ENCODE measurements around the gene NAPSA. TPM values are rescaled to one million over a fixed set of nuclear protein-coding genes. Genes with fewer than 3 reads are reported as not detected.

The NAPSA gene
- total and polyA plus RNA-seq, 2 of the 8 experiments (the other 6 are each of a cell fraction or from before 2014, with no cell fraction given): 0.71 to 0.73 TPM

GRCh38 chr19:50308991-50309390 lies 56.4 kb downstream of the NAPSA start (continued):
- TF ChIP-seq, protein P1, sequence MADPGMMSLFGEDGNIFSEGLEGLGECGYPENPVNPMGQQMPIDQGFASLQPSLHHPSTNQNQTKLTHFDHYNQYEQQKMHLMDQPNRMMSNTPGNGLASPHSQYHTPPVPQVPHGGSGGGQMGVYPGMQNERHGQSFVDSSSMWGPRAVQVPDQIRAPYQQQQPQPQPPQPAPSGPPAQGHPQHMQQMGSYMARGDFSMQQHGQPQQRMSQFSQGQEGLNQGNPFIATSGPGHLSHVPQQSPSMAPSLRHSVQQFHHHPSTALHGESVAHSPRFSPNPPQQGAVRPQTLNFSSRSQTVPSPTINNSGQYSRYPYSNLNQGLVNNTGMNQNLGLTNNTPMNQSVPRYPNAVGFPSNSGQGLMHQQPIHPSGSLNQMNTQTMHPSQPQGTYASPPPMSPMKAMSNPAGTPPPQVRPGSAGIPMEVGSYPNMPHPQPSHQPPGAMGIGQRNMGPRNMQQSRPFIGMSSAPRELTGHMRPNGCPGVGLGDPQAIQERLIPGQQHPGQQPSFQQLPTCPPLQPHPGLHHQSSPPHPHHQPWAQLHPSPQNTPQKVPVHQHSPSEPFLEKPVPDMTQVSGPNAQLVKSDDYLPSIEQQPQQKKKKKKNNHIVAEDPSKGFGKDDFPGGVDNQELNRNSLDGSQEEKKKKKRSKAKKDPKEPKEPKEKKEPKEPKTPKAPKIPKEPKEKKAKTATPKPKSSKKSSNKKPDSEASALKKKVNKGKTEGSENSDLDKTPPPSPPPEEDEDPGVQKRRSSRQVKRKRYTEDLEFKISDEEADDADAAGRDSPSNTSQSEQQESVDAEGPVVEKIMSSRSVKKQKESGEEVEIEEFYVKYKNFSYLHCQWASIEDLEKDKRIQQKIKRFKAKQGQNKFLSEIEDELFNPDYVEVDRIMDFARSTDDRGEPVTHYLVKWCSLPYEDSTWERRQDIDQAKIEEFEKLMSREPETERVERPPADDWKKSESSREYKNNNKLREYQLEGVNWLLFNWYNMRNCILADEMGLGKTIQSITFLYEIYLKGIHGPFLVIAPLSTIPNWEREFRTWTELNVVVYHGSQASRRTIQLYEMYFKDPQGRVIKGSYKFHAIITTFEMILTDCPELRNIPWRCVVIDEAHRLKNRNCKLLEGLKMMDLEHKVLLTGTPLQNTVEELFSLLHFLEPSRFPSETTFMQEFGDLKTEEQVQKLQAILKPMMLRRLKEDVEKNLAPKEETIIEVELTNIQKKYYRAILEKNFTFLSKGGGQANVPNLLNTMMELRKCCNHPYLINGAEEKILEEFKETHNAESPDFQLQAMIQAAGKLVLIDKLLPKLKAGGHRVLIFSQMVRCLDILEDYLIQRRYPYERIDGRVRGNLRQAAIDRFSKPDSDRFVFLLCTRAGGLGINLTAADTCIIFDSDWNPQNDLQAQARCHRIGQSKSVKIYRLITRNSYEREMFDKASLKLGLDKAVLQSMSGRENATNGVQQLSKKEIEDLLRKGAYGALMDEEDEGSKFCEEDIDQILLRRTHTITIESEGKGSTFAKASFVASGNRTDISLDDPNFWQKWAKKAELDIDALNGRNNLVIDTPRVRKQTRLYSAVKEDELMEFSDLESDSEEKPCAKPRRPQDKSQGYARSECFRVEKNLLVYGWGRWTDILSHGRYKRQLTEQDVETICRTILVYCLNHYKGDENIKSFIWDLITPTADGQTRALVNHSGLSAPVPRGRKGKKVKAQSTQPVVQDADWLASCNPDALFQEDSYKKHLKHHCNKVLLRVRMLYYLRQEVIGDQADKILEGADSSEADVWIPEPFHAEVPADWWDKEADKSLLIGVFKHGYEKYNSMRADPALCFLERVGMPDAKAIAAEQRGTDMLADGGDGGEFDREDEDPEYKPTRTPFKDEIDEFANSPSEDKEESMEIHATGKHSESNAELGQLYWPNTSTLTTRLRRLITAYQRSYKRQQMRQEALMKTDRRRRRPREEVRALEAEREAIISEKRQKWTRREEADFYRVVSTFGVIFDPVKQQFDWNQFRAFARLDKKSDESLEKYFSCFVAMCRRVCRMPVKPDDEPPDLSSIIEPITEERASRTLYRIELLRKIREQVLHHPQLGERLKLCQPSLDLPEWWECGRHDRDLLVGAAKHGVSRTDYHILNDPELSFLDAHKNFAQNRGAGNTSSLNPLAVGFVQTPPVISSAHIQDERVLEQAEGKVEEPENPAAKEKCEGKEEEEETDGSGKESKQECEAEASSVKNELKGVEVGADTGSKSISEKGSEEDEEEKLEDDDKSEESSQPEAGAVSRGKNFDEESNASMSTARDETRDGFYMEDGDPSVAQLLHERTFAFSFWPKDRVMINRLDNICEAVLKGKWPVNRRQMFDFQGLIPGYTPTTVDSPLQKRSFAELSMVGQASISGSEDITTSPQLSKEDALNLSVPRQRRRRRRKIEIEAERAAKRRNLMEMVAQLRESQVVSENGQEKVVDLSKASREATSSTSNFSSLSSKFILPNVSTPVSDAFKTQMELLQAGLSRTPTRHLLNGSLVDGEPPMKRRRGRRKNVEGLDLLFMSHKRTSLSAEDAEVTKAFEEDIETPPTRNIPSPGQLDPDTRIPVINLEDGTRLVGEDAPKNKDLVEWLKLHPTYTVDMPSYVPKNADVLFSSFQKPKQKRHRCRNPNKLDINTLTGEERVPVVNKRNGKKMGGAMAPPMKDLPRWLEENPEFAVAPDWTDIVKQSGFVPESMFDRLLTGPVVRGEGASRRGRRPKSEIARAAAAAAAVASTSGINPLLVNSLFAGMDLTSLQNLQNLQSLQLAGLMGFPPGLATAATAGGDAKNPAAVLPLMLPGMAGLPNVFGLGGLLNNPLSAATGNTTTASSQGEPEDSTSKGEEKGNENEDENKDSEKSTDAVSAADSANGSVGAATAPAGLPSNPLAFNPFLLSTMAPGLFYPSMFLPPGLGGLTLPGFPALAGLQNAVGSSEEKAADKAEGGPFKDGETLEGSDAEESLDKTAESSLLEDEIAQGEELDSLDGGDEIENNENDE (IDR thresholded peaks at IDR 0.05; ENCODE audit: insufficient replicate concordance, low read length): no peak
- TF ChIP-seq TAF1 (IDR thresholded peaks at IDR 0.05; ENCODE audit: low read depth, low read length) (no peak), NRF1 (IDR thresholded peaks at IDR 0.05; ENCODE audit: low read depth, low read length) (no peak), TEAD4 (IDR thresholded peaks at IDR 0.05; ENCODE audit: low read depth, low read length) (no peak), JUN (IDR thresholded peaks at IDR 0.05; ENCODE audit: low read depth, low read length) (no peak), CBX5 (IDR thresholded peaks at IDR 0.05; ENCODE audit: low read depth, low read length) (no peak), CTCF (IDR thresholded peaks at IDR 0.05; ENCODE audit: control extremely low read depth in 1 of 3, insufficient read depth in 1 of 3, low read depth in 1 of 3, low read length in 3 of 3) (no peak), RXRA (IDR thresholded peaks at IDR 0.05; ENCODE audit: insufficient read depth, low read depth, low read length) (no peak)
- TF ChIP-seq, protein P2, sequence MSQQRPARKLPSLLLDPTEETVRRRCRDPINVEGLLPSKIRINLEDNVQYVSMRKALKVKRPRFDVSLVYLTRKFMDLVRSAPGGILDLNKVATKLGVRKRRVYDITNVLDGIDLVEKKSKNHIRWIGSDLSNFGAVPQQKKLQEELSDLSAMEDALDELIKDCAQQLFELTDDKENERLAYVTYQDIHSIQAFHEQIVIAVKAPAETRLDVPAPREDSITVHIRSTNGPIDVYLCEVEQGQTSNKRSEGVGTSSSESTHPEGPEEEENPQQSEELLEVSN (IDR thresholded peaks at IDR 0.05): no peak

Measured in H1 (cell line).